Breast epithelium (tissue), 3 donors: ENCODE results near the gene PDE6C.

Experiments used
- CTCF ChIP-seq, 3 donors: fragments of 450-650 bp; IDR thresholded peaks; one replicate each; pipeline ENCODE4 v1.5.1; 2016 to 2017; ENCODE audit warnings: antibody characterized with exemption in 3 of 3, mild to moderate bottlenecking in 3 of 3, moderate library complexity in 3 of 3
- POLR2A ChIP-seq: fragments of 450-650 bp; IDR thresholded peaks from one replicate; pipeline ENCODE4 v1.6.1; 2016; ENCODE audit warnings: antibody characterized with exemption, mild to moderate bottlenecking, moderate library complexity
- POLR2AphosphoS5 ChIP-seq, 3 donors: sonication (generic); formaldehyde crosslinking; IDR thresholded peaks; one replicate each; pipeline ENCODE4 v1.6.1; 2017; ENCODE audit warnings: antibody characterized with exemption in 3 of 3

DNA sequence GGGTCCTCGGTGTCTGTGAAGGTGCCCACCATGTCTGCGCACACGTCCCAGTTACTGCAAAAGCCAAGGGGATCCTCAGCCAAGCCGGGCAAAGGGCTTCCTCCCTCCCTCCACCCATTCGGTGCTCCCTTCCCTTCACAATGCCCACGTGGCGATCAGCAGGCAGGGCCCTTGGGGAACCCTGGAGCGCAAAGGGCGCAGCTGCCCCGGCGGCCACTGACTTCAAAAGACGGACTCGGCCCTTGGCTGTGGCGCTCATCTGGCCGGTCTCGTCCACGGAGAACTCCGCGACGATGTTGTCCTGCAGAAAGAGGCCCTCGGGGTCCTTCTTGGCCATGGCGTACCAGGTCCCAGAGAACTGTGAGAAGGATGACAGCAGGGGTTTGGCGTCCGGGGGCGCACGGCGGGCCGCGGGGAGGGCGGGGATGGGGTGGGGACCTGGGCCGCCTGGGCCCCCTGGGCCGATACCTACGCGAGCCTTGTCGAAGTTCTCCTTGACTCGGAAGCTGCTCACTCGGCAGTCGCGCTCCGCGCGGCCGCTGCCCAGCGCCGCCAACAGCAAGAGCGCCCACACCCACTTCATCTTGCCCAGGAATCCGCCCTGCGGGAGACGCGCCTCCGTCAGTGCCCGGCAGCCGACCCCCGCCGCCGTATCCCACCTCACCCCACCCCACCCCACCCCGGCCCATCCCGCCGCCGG is 11.7 kb upstream of the PDE6C start:
- TF ChIP-seq CTCF (IDR thresholded peaks at IDR 0.05) = no peak
- TF ChIP-seq POLR2AphosphoS5 (IDR thresholded peaks at IDR 0.05) = no peak
- TF ChIP-seq POLR2A = no peak
